ENCODE measurements around the gene YIPF3.

YIPF3 gene

DNA sequence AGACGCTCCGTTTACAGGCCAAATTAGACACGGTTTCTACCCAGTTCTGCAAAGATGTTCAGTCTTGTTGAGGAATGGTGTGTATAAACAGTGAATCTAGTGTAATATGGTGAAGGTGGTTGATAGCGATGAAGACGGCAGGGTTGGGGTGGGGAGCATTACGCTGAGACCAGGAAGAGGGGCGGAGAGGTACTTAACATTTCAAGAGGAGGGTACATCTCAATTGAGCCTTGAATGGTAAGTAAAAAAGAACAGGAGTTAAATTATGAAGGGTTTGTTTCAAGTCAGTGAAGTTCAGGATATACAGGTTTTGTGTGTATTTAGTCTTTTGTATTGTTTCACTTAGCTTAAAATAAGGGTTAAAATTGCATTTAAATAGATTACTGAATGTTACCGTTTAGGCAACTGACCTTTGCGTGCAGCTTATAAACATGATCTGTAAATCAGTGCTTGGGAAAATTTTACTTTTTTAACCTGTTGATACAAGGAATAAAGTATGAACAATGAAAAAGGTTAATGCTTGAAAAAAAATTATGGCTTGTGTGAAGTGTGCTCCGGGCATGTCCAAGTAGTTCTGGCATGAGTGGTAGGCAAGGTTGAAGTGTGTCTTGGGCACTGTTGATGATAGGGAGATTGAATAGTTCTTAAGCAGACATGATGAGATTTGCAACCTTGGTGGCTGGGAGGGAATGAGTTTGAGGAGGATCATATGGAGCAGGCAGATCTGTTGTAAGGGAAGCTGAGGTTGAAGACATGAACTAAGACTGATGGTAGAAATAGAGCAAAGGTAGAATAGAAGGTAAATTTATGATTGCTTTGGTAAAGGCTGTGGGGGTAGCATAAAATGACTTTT lies 1.0 kb upstream of the YIPF3 start:
- TF ChIP-seq, protein P1, sequence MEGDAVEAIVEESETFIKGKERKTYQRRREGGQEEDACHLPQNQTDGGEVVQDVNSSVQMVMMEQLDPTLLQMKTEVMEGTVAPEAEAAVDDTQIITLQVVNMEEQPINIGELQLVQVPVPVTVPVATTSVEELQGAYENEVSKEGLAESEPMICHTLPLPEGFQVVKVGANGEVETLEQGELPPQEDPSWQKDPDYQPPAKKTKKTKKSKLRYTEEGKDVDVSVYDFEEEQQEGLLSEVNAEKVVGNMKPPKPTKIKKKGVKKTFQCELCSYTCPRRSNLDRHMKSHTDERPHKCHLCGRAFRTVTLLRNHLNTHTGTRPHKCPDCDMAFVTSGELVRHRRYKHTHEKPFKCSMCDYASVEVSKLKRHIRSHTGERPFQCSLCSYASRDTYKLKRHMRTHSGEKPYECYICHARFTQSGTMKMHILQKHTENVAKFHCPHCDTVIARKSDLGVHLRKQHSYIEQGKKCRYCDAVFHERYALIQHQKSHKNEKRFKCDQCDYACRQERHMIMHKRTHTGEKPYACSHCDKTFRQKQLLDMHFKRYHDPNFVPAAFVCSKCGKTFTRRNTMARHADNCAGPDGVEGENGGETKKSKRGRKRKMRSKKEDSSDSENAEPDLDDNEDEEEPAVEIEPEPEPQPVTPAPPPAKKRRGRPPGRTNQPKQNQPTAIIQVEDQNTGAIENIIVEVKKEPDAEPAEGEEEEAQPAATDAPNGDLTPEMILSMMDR (IDR thresholded peaks at IDR 0.05; ENCODE audit: borderline replicate concordance, insufficient read depth, low read depth, low read length): no peak
- peak overlapping the region; percentile 70 for H3K4me3 ChIP-seq (ENCODE audit: low read depth, low read length)

DNA sequence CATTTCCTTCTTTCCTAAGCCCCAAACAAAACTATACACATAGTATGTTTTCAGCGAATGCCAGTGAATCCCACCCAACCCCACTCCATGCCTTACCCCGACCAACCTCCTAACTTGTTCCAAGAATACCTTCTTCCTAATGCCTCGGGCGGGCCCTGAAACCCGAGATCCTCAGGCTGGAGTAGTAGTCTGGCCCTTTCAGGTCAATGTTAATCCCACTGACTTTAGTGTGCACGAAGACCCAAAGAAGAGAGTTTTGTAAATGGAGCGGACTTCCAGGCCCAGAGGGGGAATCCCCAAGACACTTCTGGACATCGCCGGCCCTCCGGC lies 394 bp downstream of the YIPF3 start:
- TF ChIP-seq, protein P1 (IDR thresholded peaks at IDR 0.05; ENCODE audit: borderline replicate concordance, insufficient read depth, low read depth, low read length): no peak
- H3K4me3 ChIP-seq (ENCODE audit: low read depth, low read length): peak overlapping the region; percentile 70

DNA sequence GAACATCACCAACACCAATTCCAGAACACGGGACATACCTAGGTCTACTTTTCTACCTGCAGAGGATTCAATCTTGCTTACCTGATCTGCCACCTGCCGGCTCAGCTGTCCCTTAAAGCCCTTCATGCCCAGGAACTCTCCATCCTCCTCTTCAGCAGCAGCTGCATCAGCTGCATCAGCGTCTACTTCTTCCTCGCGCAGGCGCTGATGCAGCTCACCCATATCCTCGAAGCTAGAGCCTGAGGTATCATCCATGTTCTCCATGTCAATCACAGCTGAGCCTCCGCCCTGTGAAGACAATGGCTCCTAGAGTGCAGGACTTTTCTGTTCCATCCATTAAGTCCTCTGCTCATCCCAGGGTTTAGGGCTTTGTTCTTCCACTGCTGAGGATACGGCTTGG lies 918 bp downstream of the YIPF3 start:
- H3K4me3 ChIP-seq (ENCODE audit: low read depth, low read length): peak overlapping the region; percentile 70

DNA sequence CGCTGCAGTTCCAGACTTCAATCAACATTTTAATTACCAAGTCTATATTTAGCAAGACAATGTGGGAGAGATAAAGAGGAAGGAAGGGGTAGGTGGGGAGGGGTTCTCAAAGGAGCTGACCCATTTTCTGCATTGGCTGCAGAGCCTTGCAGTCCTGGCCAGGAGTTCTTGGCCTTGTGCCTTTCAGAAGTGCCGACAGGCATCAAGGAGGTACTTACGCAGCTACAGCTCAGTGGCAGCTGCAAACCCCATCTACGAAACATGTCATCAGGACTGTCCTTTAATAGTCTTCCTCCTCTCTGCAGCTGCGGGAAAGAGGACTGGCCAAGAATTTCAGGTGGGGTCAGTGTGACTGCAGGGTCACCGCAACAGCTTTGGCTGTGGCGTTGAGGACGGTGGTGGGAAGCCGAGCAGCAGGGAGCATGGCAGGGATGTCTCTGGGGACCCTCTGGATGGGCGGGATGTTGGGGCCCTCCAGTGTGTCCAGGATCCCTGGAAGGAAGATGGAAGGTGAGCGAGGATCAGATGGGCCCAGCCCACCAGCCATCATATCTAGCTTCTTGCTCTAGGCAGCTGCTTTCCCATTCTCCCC lies 4.8 kb downstream of the YIPF3 start:
- no peak overlapping the region for H3K4me3 ChIP-seq (ENCODE audit: low read depth, low read length)
- TF ChIP-seq, protein P1 (IDR thresholded peaks at IDR 0.05; ENCODE audit: borderline replicate concordance, insufficient read depth, low read depth, low read length): no peak

More for the DNA sequence above, 918 bp downstream of the YIPF3 start:
- TF ChIP-seq, protein P1 (IDR thresholded peaks at IDR 0.05; ENCODE audit: borderline replicate concordance, insufficient read depth, low read depth, low read length): no peak

DNA sequence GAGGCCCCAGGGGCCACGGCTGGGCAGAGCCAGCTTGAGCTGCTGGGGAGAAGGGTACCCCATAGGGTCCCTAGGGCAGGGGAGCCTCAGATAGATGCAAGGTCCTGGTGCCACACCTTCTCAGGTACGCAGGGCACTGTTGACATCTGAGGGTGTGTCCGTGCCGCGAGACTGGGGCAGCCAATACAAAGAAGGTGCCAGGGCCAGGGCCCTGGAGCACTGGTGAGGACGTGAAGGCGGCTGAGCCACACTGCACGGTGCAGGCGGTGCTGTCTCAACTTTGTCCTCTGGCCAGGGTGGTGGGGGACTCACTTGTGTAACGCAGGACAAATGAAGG lies 5.9 kb downstream of the YIPF3 start:
- TF ChIP-seq, protein P1 (IDR thresholded peaks at IDR 0.05; ENCODE audit: borderline replicate concordance, insufficient read depth, low read depth, low read length): no peak
- H3K4me3 ChIP-seq (ENCODE audit: low read depth, low read length): no peak overlapping the region

DNA sequence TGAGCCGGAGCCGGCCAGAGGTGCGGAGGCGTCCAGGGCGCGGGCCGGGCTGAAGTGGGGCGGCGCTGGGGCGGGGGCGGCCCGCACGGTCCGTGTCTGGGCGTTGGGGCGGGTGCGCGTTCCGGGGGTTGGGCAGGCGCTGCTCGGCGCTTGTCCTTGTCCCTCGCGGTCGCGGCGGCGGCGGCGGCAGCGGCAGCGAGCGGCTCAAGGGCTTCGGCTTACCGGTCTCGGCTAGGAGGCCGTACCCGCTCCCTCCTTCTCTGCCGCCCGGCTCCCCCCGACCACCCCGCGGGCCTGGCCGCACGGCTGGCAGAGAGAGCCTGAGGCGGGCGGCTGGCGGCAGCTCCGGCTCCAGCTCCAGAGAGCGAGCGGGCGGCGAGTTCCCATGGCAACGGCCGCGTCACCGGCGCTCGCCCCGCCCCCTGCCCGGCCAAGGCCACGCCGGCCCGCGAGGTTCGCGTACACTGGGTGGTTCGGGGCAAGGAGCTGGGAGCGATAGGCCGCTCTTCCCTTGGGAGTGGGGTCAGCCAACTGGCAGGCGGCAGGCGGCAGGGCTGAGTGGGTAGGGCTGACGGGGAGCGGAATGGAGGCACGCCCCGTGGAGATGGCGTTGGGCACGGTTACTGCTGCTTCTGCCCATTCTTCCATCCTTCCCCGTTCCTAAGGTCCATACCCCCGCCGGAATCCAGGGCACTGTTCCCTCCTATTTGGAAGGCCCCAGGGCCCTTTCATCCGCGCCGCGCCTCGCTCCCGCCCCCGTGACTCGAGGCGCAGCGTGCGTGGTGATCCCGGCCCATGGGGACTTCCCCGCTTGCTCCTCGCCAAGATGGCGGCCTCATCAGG lies 6.5 kb downstream of the YIPF3 start, which contains the start of gene LRRC73:
Gene LRRC73, minus strand, starts transcription at position 363 of the 843 bp plus-strand sequence. CDS start 561 bp downstream, outside the sequence.
- TF ChIP-seq, protein P1 (IDR thresholded peaks at IDR 0.05; ENCODE audit: borderline replicate concordance, insufficient read depth, low read depth, low read length): no peak
- H3K4me3 ChIP-seq (ENCODE audit: low read depth, low read length): peak within 1 kb of the TSS; percentile 51
